Liver (tissue), 3 donors: Measurements from ENCODE around the gene RAPGEF2.

ENCODE experiments used
- EGR1 ChIP-seq, 2 donors: IDR thresholded peaks; 2 replicates each; pipeline ENCODE4 v1.6.1; 2016 to 2018; ENCODE audit warnings: antibody characterized with exemption in 2 of 2, low read depth in 2 of 2
- FOXA1 ChIP-seq: IDR thresholded peaks from 2 replicates; pipeline ENCODE4 v1.6.1; 2016; ENCODE audit warnings: antibody characterized with exemption
- FOXA2 ChIP-seq: IDR thresholded peaks from 2 replicates; pipeline ENCODE4 v1.6.1; 2016; ENCODE audit warnings: antibody characterized with exemption
- GABPA ChIP-seq, 2 donors: IDR thresholded peaks in 1 of 2; conservative IDR thresholded peaks in 1 of 2; 2 replicates each; pipeline ENCODE4 v1.6.1; 2016; ENCODE audit warnings: antibody characterized with exemption in 2 of 2, mild to moderate bottlenecking in 1 of 2, moderate library complexity in 1 of 2
- JUND ChIP-seq, 2 donors: IDR thresholded peaks; 2 replicates each; pipeline ENCODE4 v1.6.1; 2016; ENCODE audit warnings: antibody characterized with exemption in 2 of 2
- RAD21 ChIP-seq, 2 donors: IDR thresholded peaks; 2 replicates each; pipeline ENCODE4 v1.6.1; 2016; ENCODE audit warnings: antibody characterized with exemption in 2 of 2, mild to moderate bottlenecking in 2 of 2
- RXRA ChIP-seq, 2 donors: IDR thresholded peaks; 2 replicates each; pipeline ENCODE4 v1.6.1; 2017 to 2018; ENCODE audit warnings: antibody characterized with exemption in 2 of 2, mild to moderate bottlenecking in 1 of 2
- TAF1 ChIP-seq: conservative IDR thresholded peaks from 2 replicates; pipeline ENCODE4 v1.6.1; 2016; ENCODE audit warnings: antibody characterized with exemption, mild to moderate bottlenecking
- YY1 ChIP-seq: IDR thresholded peaks from 2 replicates; pipeline ENCODE4 v1.6.1; 2016; ENCODE audit warnings: antibody characterized with exemption, mild to moderate bottlenecking
- TF ChIP-seq, protein P1 (sequence below): fragments of 150-350 bp; IDR thresholded peaks from 2 replicates; pipeline ENCODE4 v1.5.1; 2017; ENCODE audit warnings: improper control_type of control experiment, low read depth, low read length; ENCODE audit not compliant: missing input control
- TF ChIP-seq, protein P2 (sequence below): IDR thresholded peaks from 2 replicates; pipeline ENCODE4 v1.6.1; 2016; ENCODE audit warnings: antibody characterized with exemption, mild to moderate bottlenecking
- TF ChIP-seq, protein P3 (sequence below): IDR thresholded peaks from 2 replicates; pipeline ENCODE4 v1.6.1; 2016; ENCODE audit warnings: antibody characterized with exemption
- TF ChIP-seq, protein P4 (sequence below): IDR thresholded peaks from 2 replicates; pipeline ENCODE4 v1.6.1; 2016; ENCODE audit warnings: antibody characterized with exemption
- donor health status: healthy.
- donor health status: healthy.

DNA sequence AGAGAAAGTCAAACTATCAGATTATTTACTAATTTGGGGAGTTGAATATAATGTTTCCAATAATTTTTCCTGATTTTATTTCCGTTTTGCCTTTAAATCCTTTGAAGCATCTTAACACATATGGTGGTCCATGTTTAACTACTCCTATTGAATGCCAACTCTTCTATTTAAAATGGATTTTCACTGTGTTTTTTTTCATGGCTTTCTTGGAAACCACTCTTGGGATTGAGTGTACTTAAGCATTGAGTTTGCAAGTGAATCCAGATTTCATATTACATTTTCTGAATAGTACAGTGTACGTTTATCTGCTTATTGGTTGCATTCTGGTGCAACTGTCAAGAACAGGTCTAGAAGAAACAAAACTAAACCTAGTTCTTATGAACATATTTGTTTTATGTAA is 45.6 kb downstream of the RAPGEF2 start:
- TF ChIP-seq, protein P1, sequence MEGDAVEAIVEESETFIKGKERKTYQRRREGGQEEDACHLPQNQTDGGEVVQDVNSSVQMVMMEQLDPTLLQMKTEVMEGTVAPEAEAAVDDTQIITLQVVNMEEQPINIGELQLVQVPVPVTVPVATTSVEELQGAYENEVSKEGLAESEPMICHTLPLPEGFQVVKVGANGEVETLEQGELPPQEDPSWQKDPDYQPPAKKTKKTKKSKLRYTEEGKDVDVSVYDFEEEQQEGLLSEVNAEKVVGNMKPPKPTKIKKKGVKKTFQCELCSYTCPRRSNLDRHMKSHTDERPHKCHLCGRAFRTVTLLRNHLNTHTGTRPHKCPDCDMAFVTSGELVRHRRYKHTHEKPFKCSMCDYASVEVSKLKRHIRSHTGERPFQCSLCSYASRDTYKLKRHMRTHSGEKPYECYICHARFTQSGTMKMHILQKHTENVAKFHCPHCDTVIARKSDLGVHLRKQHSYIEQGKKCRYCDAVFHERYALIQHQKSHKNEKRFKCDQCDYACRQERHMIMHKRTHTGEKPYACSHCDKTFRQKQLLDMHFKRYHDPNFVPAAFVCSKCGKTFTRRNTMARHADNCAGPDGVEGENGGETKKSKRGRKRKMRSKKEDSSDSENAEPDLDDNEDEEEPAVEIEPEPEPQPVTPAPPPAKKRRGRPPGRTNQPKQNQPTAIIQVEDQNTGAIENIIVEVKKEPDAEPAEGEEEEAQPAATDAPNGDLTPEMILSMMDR: no peak
- TF ChIP-seq, protein P2, sequence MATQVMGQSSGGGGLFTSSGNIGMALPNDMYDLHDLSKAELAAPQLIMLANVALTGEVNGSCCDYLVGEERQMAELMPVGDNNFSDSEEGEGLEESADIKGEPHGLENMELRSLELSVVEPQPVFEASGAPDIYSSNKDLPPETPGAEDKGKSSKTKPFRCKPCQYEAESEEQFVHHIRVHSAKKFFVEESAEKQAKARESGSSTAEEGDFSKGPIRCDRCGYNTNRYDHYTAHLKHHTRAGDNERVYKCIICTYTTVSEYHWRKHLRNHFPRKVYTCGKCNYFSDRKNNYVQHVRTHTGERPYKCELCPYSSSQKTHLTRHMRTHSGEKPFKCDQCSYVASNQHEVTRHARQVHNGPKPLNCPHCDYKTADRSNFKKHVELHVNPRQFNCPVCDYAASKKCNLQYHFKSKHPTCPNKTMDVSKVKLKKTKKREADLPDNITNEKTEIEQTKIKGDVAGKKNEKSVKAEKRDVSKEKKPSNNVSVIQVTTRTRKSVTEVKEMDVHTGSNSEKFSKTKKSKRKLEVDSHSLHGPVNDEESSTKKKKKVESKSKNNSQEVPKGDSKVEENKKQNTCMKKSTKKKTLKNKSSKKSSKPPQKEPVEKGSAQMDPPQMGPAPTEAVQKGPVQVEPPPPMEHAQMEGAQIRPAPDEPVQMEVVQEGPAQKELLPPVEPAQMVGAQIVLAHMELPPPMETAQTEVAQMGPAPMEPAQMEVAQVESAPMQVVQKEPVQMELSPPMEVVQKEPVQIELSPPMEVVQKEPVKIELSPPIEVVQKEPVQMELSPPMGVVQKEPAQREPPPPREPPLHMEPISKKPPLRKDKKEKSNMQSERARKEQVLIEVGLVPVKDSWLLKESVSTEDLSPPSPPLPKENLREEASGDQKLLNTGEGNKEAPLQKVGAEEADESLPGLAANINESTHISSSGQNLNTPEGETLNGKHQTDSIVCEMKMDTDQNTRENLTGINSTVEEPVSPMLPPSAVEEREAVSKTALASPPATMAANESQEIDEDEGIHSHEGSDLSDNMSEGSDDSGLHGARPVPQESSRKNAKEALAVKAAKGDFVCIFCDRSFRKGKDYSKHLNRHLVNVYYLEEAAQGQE: no peak
- TF ChIP-seq RAD21 (IDR thresholded peaks at IDR 0.05) (no peak), JUND (IDR thresholded peaks at IDR 0.05) (no peak), FOXA2 (no peak), YY1 (no peak), EGR1 (IDR thresholded peaks at IDR 0.05; ENCODE audit: low read depth in 2 of 2) (no peak), TAF1 (no peak), GABPA (IDR thresholded peaks at IDR 0.05 in 1 of 2, conservative IDR thresholded peaks at IDR 0.05 in 1 of 2) (no peak), RXRA (IDR thresholded peaks at IDR 0.05) (no peak), FOXA1 (no peak)
- TF ChIP-seq, protein P3, sequence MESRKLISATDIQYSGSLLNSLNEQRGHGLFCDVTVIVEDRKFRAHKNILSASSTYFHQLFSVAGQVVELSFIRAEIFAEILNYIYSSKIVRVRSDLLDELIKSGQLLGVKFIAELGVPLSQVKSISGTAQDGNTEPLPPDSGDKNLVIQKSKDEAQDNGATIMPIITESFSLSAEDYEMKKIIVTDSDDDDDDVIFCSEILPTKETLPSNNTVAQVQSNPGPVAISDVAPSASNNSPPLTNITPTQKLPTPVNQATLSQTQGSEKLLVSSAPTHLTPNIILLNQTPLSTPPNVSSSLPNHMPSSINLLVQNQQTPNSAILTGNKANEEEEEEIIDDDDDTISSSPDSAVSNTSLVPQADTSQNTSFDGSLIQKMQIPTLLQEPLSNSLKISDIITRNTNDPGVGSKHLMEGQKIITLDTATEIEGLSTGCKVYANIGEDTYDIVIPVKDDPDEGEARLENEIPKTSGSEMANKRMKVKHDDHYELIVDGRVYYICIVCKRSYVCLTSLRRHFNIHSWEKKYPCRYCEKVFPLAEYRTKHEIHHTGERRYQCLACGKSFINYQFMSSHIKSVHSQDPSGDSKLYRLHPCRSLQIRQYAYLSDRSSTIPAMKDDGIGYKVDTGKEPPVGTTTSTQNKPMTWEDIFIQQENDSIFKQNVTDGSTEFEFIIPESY: no peak
- TF ChIP-seq, protein P4, sequence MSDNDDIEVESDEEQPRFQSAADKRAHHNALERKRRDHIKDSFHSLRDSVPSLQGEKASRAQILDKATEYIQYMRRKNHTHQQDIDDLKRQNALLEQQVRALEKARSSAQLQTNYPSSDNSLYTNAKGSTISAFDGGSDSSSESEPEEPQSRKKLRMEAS: no peak
